Heart left ventricle (tissue), 16 donors: ENCODE results near the gene PAPOLA. TPM values are rescaled to one million over a fixed set of nuclear protein-coding genes. Genes with fewer than 3 reads are reported as not detected.

Experiments used
- ATAC-seq, 4 donors: fragments of 200-7000 bp; cut with Tn5 transposase; one replicate each; pipeline ENCODE4 v1.9.1; 2020 to 2022; ENCODE audit warnings: moderate library complexity in 4 of 4, mild to moderate bottlenecking in 3 of 4, moderate number of reproducible peaks in 1 of 4
- DNase-seq, 5 donors: peaks; one replicate each; pipeline ENCODE4 v3.0.0-alpha.2; 2020
- H3K27ac ChIP-seq, 12 donors: fragments of 200-600 bp; sonication (generic) in 4 of 12; one replicate each; pipeline versions ENCODE4 v1.5.0 to v1.8.0; 2016 to 2022; ENCODE audit warnings: mild to moderate bottlenecking in 2 of 12
- H3K27me3 ChIP-seq, 9 donors: fragments of 200-600 bp; sonication (generic) in 2 of 9; one replicate each; pipeline versions ENCODE4 v1.5.1 to v1.8.0; 2016 to 2022; ENCODE audit warnings: mild to moderate bottlenecking in 3 of 9
- H3K36me3 ChIP-seq, 9 donors: fragments of 200-600 bp; sonication (generic) in 2 of 9; one replicate each; pipeline versions ENCODE4 v1.5.0 to v1.8.0; 2018 to 2022; ENCODE audit warnings: mild to moderate bottlenecking in 2 of 9
- H3K4me1 ChIP-seq, 12 donors: fragments of 200-600 bp; sonication (generic) in 4 of 12; one replicate each; pipeline versions ENCODE4 v1.5.0 to v1.8.0; 2016 to 2022; ENCODE audit warnings: mild to moderate bottlenecking in 3 of 12
- H3K4me3 ChIP-seq, 12 donors: fragments of 200-600 bp; sonication (generic) in 4 of 12; one replicate each; pipeline versions ENCODE4 v1.5.0 to v1.8.0; 2017 to 2022; ENCODE audit warnings: mild to moderate bottlenecking in 9 of 12, moderate library complexity in 4 of 12
- H3K9me3 ChIP-seq, 12 donors: fragments of 200-600 bp; sonication (generic) in 4 of 12; one replicate each; pipeline versions ENCODE4 v1.5.0 to v1.8.0; 2016 to 2022; ENCODE audit warnings: mild to moderate bottlenecking in 1 of 12
- POLR2A ChIP-seq, 2 donors: fragments of 450-650 bp; IDR thresholded peaks; one replicate each; pipeline ENCODE4 v1.6.1; 2017; ENCODE audit warnings: antibody characterized with exemption in 2 of 2, mild to moderate bottlenecking in 2 of 2, moderate library complexity in 2 of 2
- WGBS, 4 donors: extraction: QIAGEN DNeasy Blood & Tissue Kit in 2 of 4; methylation state at CpG; one replicate each; pipeline versions ENCODE4 v1.1.5 to v1.1.7; 2013 to 2018; 5-methylcytosine and 5-hydroxymethylcytosine counted together
- intact Hi-C, 10 donors: fragments of 100-400 bp; cut with DNase I; formaldehyde crosslinking; loops; one replicate each; pipeline versions ENCODE4 v1.11.1 to v1.14.2; 2022
- polyA plus RNA-seq, 2 donors: library from polyadenylated mRNA; stranded (reverse); fragments of 200-250 nt; gene quantifications; one replicate each; pipeline ENCODE4 v1.2.3, GENCODE V29; 2013
- total RNA-seq, 9 donors: library from RNA; depleted of rRNA in 2 of 9; stranded (reverse); fragments of >200 nt in 2 of 9; fragmentation: NEBNext Ultra II Directional in 3 of 9; extraction: Animal tissue kit (Norgen Biotek cat#: 25700) in 3 of 9; gene quantifications; one replicate each; pipeline versions ENCODE4 v1.1.0 to v1.2.4, GENCODE V29; 2016 to 2023
- TF ChIP-seq, protein P1 (sequence below), 12 donors: fragments of 200-600 bp; sonication (generic) in 4 of 12; IDR thresholded peaks; one replicate each; pipeline versions ENCODE4 v1.5.0 to v1.8.0; 2018 to 2022; ENCODE audit warnings: antibody characterized with exemption in 12 of 12, mild to moderate bottlenecking in 5 of 12
- donor health status: ischemic (EF 13 %, LVEDD 7.1; RV severe dilation, severe dysfunction).
- donor health status: healthy with polysubstance abuse.
- donor health status: DM: no; HTN: yes; CAD: no.
- donor health status: DM: no; HTN: no; CAD: no.
- donor health status: ischemic (EF 25% LVEDD 6.9; RV normal size, moderate dysfunction).
- donor health status: ischemic (EF 25% LVEDD 5.7; RV mildly dilated, moderate dysfunction).
- donor health status: healthy.
- donor health status: DM: yes; HTN: yes; CAD: no.
- donor health status: ischemic (EF 35%, LVEDD 5.7; RV mildly dilated, moderate dysfunction).
- donor health status: nonischemic (EF 11% LVEDD 7.7; RV severe dilation, severe dysfunction).
- donor health status: DM: yes; HTN: yes; CAD: no.
- donor health status: PGD.
- donor health status: ischemic (EF 29% LVEDD 5.4; RV normal size, mild dysfunction).
- donor health status: nonischemic (EF 23%, LVEDD 6.1; RV moderate dilation, normal function).

Gene PAPOLA
- total and polyA plus RNA-seq, 11 donors = 72.0 to 147 (median 115) TPM

DNA sequence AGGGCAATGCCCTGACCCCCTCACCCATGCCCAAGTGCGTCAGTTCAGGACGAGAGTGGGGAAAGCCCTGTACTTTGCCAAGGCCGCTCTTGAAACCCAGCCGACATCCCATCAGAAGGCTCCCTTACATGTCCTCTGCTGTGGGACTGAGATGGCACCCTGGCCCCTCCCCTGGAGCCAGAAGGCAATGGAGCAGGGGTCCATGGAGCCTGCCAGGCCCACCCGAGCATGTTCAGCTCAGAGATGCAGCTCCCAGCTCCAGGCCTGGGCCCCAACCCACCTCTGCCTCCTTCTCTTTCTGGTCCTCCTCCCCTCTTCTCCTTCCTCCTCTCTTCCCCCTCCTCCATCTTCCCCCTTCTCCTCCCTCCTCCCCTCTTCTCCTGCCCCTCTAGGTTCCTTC lies 95.5 kb downstream of the PAPOLA start:
- 76 to 86% (median 85%) methylated on average over 4 to 5 of the region's 5 CpGs for whole genome bisulfite sequencing, 4 donors
- Histone ChIP-seq H3K9me3 (no peaks in the 10 kb centered on the region), H3K27ac (no peak overlapping the region), H3K27me3 (peaks cover 0 to 33% (median 11%) of the 10 kb centered on the region in 9 donors), H3K4me1 (peaks cover 0 to 5% (median 3%) of the 10 kb centered on the region in 12 donors), H3K4me3 (no peak overlapping the region), H3K36me3 (no peaks in the 10 kb centered on the region)
- no peak for ATAC-seq
- DNase-seq = no peak
- TF ChIP-seq, protein P1, sequence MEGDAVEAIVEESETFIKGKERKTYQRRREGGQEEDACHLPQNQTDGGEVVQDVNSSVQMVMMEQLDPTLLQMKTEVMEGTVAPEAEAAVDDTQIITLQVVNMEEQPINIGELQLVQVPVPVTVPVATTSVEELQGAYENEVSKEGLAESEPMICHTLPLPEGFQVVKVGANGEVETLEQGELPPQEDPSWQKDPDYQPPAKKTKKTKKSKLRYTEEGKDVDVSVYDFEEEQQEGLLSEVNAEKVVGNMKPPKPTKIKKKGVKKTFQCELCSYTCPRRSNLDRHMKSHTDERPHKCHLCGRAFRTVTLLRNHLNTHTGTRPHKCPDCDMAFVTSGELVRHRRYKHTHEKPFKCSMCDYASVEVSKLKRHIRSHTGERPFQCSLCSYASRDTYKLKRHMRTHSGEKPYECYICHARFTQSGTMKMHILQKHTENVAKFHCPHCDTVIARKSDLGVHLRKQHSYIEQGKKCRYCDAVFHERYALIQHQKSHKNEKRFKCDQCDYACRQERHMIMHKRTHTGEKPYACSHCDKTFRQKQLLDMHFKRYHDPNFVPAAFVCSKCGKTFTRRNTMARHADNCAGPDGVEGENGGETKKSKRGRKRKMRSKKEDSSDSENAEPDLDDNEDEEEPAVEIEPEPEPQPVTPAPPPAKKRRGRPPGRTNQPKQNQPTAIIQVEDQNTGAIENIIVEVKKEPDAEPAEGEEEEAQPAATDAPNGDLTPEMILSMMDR (IDR thresholded peaks at IDR 0.05) = no peak
- TF ChIP-seq POLR2A (IDR thresholded peaks at IDR 0.05) = no peak
- intact Hi-C loops = no loop called here

DNA sequence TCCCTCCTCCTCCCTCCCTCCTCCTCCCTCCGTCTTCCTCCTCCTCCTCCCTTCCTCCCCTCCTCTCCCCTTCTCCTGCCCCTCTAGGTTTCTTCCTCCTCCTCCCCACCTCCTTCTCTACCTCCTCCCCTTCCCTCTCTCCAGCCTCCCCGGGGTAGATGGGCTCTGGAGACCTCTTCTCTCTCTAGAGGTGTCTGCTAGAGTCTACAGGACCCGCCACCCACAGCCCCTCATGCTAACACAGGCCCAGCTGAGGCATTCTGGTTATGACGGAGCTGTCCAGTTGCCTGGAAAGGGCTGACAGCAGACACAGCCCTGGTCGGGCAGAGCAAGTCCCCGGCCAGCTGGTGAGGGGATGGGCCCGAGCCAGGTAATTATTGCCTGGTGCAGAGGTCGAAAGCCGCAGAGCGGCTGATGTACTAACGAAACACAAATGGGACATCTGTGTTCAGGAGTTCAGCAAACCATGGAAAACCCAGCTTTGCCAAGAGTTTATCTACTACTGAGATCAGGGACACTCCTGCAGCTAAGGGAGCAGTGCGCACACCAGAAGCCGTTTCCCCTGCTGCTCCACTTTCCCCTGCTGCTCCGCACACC lies 96.2 kb downstream of the PAPOLA start:
- intact Hi-C loops = no loop called here
- Histone ChIP-seq H3K27ac (no peak overlapping the region), H3K4me1 (no peaks in the 10 kb centered on the region), H3K27me3 (peaks cover 0 to 25% (median 4%) of the 10 kb centered on the region in 9 donors), H3K9me3 (no peaks in the 10 kb centered on the region), H3K36me3 (no peaks in the 10 kb centered on the region), H3K4me3 (no peak overlapping the region)
- no peak for TF ChIP-seq POLR2A (IDR thresholded peaks at IDR 0.05)
- 60 to 62% (median 61%) methylated on average over 14 of the region's 14 CpGs for WGBS, 4 donors
- ATAC-seq (no peak), DNase-seq (no peak)

GRCh38 chr14:96599076-96599475 lies 96.9 kb downstream of the PAPOLA start:
- 77 to 87% (median 81%) methylated on average over 10 of the region's 10 CpGs for WGBS, 4 donors
- H3K4me1 ChIP-seq = no peaks in the 10 kb centered on the region
- no peaks in the 10 kb centered on the region for H3K36me3 ChIP-seq
- no peak overlapping the region for H3K27ac ChIP-seq
- ATAC-seq (no peak), DNase-seq (no peak)
- H3K9me3 ChIP-seq = no peaks in the 10 kb centered on the region
- no peak overlapping the region for H3K4me3 ChIP-seq
- intact Hi-C loops = no loop called here
- TF ChIP-seq, protein P1 (IDR thresholded peaks at IDR 0.05) = no peak
- TF ChIP-seq POLR2A (IDR thresholded peaks at IDR 0.05) = no peak
- peaks cover 0 to 23% (median 3%) of the 10 kb centered on the region in 9 donors for H3K27me3 ChIP-seq

DNA sequence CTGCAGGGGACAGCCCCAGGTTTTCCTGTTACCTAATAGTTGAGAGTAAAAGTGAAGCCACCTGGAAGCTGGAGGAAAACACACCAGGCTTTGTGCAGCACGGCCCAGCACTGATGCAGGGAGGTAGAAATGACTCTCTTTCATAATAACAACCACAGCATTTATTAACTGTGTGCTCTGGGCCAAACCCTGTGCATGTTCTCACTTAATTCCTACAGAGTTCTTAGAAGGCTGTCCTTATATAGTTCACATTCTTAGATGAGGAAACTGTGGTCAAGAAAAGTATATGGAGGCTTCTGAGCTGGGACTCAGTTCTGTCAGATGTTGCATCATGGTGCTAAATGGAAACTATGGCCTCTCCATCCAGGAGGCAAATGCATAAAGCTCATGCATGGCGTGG lies 100.0 kb downstream of the PAPOLA start:
- no peak overlapping the region for H3K4me3 ChIP-seq
- H3K4me1 ChIP-seq = no peaks in the 10 kb centered on the region
- no peak overlapping the region for H3K27ac ChIP-seq
- no peaks in the 10 kb centered on the region for H3K9me3 ChIP-seq
- TF ChIP-seq, protein P1 (IDR thresholded peaks at IDR 0.05) = no peak
- TF ChIP-seq POLR2A (IDR thresholded peaks at IDR 0.05) = no peak
- H3K36me3 ChIP-seq = no peaks in the 10 kb centered on the region
- WGBS, 4 donors = 82 to 93% (median 86%) methylated on average over 1 to 2 of the region's 2 CpGs
- peaks cover 0 to 18% (median 3%) of the 10 kb centered on the region in 9 donors for H3K27me3 ChIP-seq
- intact Hi-C loops = no loop called here
- ATAC-seq (no peak), DNase-seq (no peak)
